Natural killer cell treated with Interleukin-12 subunit alpha and Interleukin-12 subunit beta and Interleukin-15 and Interleukin-18, amount 100 ng/mL, for 72 hours (primary cell): ENCODE measurements around the gene CHEK1. TPM values are rescaled to one million over a fixed set of nuclear protein-coding genes. Genes with fewer than 3 reads are reported as not detected.

Source experiments
- ATAC-seq, 2 donors: fragments of 150-1000 bp; cut with Tn5 transposase in 1 of 2; sonication (Bioruptor Pico), chemical (Tn5 transposase) in 1 of 2; 2 replicates each; pipeline ENCODE4 v1.10.0; 2021
- DNase-seq: peaks from one replicate; pipeline ENCODE4 v3.0.0; 2022; ENCODE audit warnings: low spot score
- H3K27ac Mint-ChIP-seq, 2 donors: 1 replicate in 1 of 2; 2 replicates in 1 of 2; pipeline ENCODE4 v1.8.0; 2022; ENCODE audit warnings: mixed read lengths in 2 of 2, mild to moderate bottlenecking in 1 of 2, moderate library complexity in 1 of 2
- H3K27me3 Mint-ChIP-seq, 2 donors: 1 replicate in 1 of 2; 2 replicates in 1 of 2; pipeline ENCODE4 v1.8.0; 2022; ENCODE audit warnings: mixed read lengths in 2 of 2
- H3K36me3 Mint-ChIP-seq: one replicate; pipeline ENCODE4 v1.8.0; 2022; ENCODE audit warnings: mixed read lengths
- H3K4me1 Mint-ChIP-seq, 2 donors: 1 replicate in 1 of 2; 2 replicates in 1 of 2; pipeline ENCODE4 v1.8.0; 2022; ENCODE audit warnings: low read depth in 2 of 2, mixed read lengths in 2 of 2, mild to moderate bottlenecking in 1 of 2
- H3K4me3 Mint-ChIP-seq: one replicate; pipeline ENCODE4 v1.8.0; 2022; ENCODE audit warnings: mixed read lengths
- H3K9me3 Mint-ChIP-seq: 2 replicates; pipeline ENCODE4 v1.8.0; 2022; ENCODE audit warnings: mixed read lengths
- total RNA-seq, 2 donors: library from RNA; stranded (reverse); gene quantifications; one replicate each; pipeline ENCODE4 v1.2.3, GENCODE V29; 2022

The CHEK1 gene
- total RNA-seq, 2 donors from 2014 or later, result 74.7 to 111 TPM

DNA sequence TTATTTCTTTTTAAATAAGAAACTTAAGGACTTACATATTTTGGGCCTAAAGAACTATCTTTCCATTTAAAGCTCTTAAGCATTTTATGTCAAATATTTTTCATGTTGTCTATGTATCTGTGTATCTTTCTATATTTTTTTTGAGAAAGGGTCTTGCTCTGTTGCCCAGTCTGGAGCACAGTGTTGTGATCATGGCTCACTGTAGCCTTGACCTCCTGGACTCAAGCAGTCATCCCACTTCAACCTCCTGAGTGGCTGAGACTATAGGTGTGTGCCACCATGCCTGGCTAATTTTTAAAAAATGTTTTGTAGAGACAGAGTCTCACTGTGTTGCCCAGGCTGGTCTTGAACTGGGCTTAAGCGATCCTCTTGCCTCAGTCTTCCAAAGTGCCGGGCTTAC, 24.3 kb upstream of the CHEK1 start:
- Mint-ChIP-seq H3K4me1 (peaks cover 9 to 12% of the 10 kb centered on the region in 2 donors), H3K27ac (no peak overlapping the region), H3K36me3 (peaks cover 43% of the 10 kb centered on the region), H3K27me3 (no peaks in the 10 kb centered on the region), H3K4me3 (no peak overlapping the region), H3K9me3 (no peaks in the 10 kb centered on the region)
- DNase-seq, result no peak
- no peak for ATAC-seq

DNA sequence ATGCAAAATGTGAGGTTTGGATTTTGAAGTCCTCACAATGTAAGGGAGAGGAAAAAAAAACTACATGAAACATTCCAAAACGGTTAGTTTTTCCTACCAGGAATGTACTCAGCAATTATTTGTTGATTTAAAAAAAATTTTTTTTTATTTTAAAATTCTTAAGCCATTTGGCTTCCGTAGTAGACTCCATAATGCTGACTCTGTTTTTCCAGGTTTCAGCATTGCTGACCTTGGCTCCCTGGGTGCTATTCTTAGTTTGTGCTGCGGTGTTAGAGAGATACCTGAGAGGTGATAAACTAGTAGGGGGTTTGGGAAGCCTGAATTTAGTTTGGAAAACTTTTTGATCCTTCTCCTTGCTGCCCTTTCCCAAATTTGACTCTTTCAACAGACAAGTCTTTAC, 21.8 kb upstream of the CHEK1 start:
- peaks cover 42% of the 10 kb centered on the region for H3K36me3 Mint-ChIP-seq
- peaks cover 0 to 9% of the 10 kb centered on the region in 2 donors for H3K4me1 Mint-ChIP-seq
- no peaks in the 10 kb centered on the region for H3K9me3 Mint-ChIP-seq
- no peak overlapping the region for H3K4me3 Mint-ChIP-seq
- ATAC-seq (no peak), DNase-seq (no peak)
- no peak overlapping the region for H3K27ac Mint-ChIP-seq
- H3K27me3 Mint-ChIP-seq, result no peaks in the 10 kb centered on the region

DNA sequence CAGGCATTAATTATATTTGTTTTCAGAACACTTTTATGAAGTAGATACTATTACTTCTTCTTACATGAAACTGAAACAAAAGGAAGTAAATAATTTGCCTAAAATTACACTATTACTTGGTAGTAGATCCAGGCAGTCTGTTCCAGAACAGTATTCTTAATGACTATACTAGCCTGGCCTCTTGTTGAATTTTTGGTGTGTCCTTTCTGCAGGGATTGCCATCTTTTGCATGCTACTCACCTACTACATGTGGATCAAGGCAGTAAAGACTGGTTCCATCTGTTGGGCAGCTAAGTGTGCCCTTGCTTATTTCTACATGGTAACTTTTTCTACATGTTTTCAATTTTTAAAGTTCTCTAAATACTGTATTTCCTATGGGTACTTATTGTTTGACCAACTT, 19.5 kb upstream of the CHEK1 start:
- peaks cover 0 to 8% of the 10 kb centered on the region in 2 donors for H3K4me1 Mint-ChIP-seq
- ATAC-seq, result no peak
- H3K27me3 Mint-ChIP-seq, result no peaks in the 10 kb centered on the region

DNA sequence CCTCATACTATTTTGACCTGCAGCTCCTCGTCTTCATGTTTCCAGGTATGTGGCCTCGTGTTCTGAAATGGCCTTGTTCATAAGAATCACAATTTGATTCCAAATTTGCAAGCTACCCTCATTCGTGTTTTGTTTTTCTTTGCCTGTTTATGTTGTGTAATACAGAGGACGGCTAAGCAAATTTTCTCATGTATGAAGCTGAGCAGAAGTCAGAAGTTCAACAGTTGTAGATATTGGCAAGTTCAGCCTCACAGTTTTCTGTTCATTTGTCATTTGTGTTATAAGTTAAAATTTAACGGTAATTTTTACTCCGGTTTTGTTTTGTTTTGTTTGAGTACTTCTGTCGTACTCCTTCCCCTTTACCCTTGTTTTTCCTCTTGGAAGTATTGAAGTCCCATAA, 15.4 kb upstream of the CHEK1 start:
- ATAC-seq (no peak), DNase-seq (no peak)
- Mint-ChIP-seq H3K36me3 (peaks cover 59% of the 10 kb centered on the region), H3K4me3 (no peak overlapping the region), H3K27ac (no peak overlapping the region), H3K4me1 (peaks cover 6 to 17% of the 10 kb centered on the region in 2 donors), H3K27me3 (no peaks in the 10 kb centered on the region), H3K9me3 (no peaks in the 10 kb centered on the region)

More for the DNA sequence above, 19.5 kb upstream of the CHEK1 start:
- Mint-ChIP-seq H3K36me3 (peaks cover 51% of the 10 kb centered on the region), H3K27ac (no peak overlapping the region), H3K9me3 (no peaks in the 10 kb centered on the region), H3K4me3 (no peak overlapping the region)
- DNase-seq, result no peak

DNA sequence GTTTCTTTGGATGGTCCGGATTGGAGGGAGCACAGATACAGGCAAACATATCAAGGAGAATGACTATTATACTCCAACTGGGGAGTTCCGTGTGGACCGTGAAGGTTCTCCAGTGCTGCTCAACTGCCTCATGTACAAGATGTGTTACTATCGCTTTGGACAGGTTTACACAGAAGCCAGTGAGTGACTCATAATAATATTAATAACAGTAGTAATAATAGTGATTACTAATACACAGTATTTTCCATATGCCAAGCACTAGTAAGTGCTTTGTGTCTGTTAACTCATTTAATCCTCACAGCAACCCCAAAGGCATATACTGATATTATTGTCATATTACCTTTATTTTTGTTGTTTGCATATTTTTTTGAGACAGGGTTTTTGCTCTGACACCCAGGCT, 6.6 kb upstream of the CHEK1 start:
- Mint-ChIP-seq H3K27ac (no peak overlapping the region), H3K27me3 (no peaks in the 10 kb centered on the region), H3K4me3 (no peak overlapping the region), H3K4me1 (no peaks in the 10 kb centered on the region), H3K9me3 (no peaks in the 10 kb centered on the region), H3K36me3 (peaks cover 30% of the 10 kb centered on the region)
- no peak for ATAC-seq
- no peak for DNase-seq

DNA sequence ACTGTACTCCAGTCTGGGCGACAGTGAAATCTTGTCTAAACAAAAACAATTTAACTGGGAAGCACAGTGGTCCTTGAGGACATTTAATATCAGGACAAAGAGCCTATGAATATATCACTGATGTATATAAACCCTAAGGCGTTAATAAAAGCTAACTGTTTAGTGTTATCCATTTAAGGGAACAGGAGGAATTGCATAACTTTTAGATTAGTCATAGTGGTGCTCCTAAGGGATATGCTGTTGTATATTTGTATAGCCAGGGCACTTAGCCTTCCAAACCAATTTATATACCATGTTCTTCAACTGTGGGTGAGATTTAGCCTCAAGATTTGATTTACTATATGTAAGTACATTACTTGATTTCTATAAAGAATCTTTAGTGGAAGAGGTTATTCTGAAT, 3.0 kb upstream of the CHEK1 start:
- H3K27ac Mint-ChIP-seq, result no peak overlapping the region
- no peak for ATAC-seq
- no peak overlapping the region for H3K4me3 Mint-ChIP-seq
- DNase-seq, result no peak
- H3K9me3 Mint-ChIP-seq, result no peaks in the 10 kb centered on the region
- H3K4me1 Mint-ChIP-seq, result peaks cover 17 to 18% of the 10 kb centered on the region in 2 donors
- peaks cover 16% of the 10 kb centered on the region for H3K36me3 Mint-ChIP-seq
- H3K27me3 Mint-ChIP-seq, result no peaks in the 10 kb centered on the region

DNA sequence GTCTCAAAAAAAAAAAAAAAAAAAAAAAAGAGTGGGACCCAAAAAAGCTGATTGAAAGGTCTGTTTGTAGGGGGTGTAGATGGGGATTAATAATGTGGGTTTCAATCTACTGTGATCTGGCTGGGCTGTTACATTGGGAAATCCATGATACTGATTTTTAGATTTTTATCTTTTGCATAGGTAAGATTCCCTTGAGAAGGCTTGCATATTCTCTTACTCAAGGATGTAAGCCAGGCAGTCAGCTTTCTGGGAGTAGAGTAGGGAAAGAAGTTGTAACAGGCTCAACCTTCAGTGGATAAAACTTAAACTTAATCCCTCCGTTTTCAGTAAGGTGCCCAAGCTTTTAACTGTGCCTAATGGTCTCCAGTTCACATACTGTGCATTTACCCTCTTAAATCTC, 1.9 kb upstream of the CHEK1 start:
- peaks cover 23% of the 10 kb centered on the region for H3K36me3 Mint-ChIP-seq

DNA sequence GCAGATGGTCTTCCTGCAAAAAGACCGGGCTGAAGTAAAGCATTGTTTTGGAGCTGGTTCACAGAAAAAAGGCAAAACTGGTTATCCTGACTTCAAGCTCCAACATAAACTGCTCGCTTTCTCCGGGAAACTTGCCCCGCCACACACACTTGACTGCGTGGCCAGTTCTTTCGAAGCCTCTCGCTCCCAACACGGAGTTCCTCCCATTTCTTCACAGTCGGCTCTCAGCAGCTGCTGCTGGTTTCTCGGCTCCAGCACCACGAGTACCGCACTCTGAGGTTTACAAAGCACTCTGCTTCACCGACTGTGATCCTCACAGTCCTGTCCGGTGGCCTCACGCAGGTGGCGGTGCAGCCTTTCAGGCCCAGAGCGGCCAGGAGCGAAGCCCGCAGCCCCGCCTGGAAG, 264 bp downstream of the CHEK1 start:
- DNase-seq, result no peak
- Mint-ChIP-seq H3K36me3 (peaks cover 15% of the 10 kb centered on the region), H3K9me3 (no peaks in the 10 kb centered on the region), H3K27ac (peak overlapping the region; percentile 97), H3K4me3 (peak overlapping the region; percentile 90), H3K27me3 (no peaks in the 10 kb centered on the region), H3K4me1 (peaks cover 23 to 26% of the 10 kb centered on the region in 2 donors)
- no peak for ATAC-seq

More for the DNA sequence above, 1.9 kb upstream of the CHEK1 start:
- ATAC-seq (no peak), DNase-seq (no peak)
- no peaks in the 10 kb centered on the region for H3K9me3 Mint-ChIP-seq
- no peak overlapping the region for H3K27ac Mint-ChIP-seq
- H3K4me1 Mint-ChIP-seq, result peaks cover 23 to 26% of the 10 kb centered on the region in 2 donors
- no peaks in the 10 kb centered on the region for H3K27me3 Mint-ChIP-seq
- H3K4me3 Mint-ChIP-seq, result no peak overlapping the region

DNA sequence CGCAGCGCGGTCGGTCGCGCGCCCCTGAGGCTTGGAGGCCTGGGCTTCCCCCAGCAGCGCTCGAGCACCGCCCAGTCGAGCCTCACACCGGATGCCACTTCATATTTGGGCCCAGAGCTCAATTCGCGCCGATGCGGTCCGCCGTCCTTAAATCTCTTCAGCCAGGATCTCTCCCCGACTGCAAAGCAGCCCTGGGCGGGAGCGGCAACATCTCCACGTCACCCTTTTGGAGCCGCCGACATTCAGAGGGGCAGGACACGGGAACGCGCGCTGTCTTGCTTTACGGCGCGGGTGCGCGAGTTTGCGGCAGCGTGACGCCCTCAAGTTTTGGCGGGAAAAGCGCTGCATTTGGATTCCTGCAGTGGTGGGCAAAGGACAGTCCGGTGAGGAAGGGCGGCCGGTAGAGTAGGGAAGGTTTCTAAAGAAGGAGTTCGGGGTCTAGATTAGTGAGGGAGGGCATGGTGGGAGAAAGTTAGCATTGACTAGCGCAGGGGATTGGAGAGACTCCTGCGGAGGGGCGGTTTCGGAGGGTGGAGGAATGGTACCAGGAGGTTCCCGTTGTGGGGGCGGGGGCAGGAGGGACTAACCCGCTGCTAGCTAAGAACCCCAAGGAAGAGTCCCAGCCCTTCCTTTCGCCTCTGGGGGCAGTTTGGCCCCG, 796 bp downstream of the CHEK1 start:
- H3K27me3 Mint-ChIP-seq, result no peaks in the 10 kb centered on the region
- peak overlapping the region; percentile 90 for H3K4me3 Mint-ChIP-seq
- peak; percentile 97 for ATAC-seq
- peak; percentile 89 for DNase-seq
- H3K9me3 Mint-ChIP-seq, result no peaks in the 10 kb centered on the region
- peaks cover 16% of the 10 kb centered on the region for H3K36me3 Mint-ChIP-seq
- H3K27ac Mint-ChIP-seq, result peak overlapping the region; percentile 97
- peaks cover 23 to 26% of the 10 kb centered on the region in 2 donors for H3K4me1 Mint-ChIP-seq

DNA sequence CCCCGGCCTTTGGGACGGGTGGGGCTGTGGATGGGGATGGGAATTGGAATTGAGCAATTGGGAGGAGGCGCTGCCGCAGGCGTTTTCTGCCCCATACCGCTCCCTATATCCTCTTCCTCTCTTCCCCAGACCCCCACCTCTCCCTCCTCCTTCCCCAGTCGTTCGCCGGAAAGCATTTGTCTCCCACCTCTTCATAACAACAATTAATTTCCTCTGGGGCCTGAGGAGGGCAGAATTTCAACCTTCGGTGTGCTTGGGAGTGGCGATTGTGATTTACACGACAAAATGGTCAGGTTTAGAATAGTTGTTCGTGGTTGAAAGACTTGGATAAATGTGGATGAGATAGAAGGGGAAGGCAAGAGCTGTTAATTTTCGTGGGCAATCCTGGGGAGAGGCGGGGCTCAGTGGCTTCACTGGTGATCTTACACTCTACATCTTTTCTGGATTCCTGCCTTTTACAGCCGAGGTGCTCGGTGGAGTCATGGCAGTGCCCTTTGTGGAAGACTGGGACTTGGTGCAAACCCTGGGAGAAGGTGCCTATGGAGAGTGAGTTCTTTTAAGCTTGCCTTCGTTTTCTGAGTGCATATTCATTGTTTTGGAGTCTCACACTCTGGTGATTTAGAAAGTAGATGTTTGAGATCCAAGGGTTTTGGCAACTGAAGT, 1.5 kb downstream of the CHEK1 start:
- no peaks in the 10 kb centered on the region for H3K9me3 Mint-ChIP-seq
- H3K27me3 Mint-ChIP-seq, result no peaks in the 10 kb centered on the region
- ATAC-seq (peak in 1 of 2 donors; percentile 33), DNase-seq (no peak)
- H3K36me3 Mint-ChIP-seq, result peaks cover 14% of the 10 kb centered on the region
- H3K27ac Mint-ChIP-seq, result peak overlapping the region; percentile 97
- H3K4me3 Mint-ChIP-seq, result peak overlapping the region; percentile 90
- peaks cover 23 to 26% of the 10 kb centered on the region in 2 donors for H3K4me1 Mint-ChIP-seq

DNA sequence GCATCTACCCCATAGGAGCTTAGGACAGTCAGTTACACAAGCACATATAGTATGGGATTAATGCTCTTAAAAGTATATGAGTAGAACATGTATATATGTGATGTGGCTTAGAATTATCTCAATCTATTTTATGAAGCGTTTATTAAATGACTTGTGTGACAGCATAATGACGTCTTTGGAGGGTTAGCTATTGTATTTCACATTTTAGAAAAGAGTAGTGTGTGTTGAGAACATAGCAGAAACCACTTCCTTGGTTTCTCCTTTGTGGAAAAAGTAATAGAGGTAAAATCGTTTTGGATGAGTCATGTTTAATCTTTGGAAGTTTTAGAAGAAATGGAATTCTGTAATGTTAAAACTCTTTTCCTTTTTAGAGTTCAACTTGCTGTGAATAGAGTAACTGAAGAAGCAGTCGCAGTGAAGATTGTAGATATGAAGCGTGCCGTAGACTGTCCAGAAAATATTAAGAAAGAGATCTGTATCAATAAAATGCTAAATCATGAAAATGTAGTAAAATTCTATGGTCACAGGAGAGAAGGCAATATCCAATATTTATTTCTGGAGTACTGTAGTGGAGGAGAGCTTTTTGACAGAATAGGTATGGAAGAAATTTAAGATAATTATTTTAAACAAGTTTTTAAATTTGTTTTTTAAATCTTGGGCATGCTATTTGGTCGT, 2.4 kb downstream of the CHEK1 start:
- DNase-seq (no peak), ATAC-seq (no peak)
- Mint-ChIP-seq H3K36me3 (peaks cover 12% of the 10 kb centered on the region), H3K27ac (peak overlapping the region; percentile 97), H3K4me3 (peak overlapping the region; percentile 90), H3K4me1 (peaks cover 23 to 26% of the 10 kb centered on the region in 2 donors), H3K27me3 (no peaks in the 10 kb centered on the region), H3K9me3 (no peaks in the 10 kb centered on the region)

DNA sequence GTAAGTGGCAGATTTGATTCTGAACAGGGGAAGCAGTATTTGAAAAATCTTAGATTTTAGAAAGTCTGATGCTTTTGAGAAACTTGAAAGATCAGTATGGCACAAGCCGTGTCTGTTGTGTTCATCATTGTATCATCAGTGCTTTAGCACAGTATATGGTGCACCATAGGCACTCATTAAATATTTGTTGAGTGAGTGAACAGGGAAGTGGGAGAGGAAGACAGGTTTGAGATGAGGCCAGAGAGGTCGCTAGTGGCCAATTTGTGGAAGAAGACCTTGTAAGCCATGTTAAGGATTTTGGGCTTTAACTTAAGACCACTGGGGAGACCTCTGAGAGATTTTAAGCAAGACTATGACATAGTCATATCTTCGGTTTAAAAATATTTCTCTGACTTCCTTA, 12.9 kb downstream of the CHEK1 start:
- peaks cover 46% of the 10 kb centered on the region for H3K36me3 Mint-ChIP-seq
- DNase-seq, result no peak
- no peak overlapping the region for H3K27ac Mint-ChIP-seq
- no peaks in the 10 kb centered on the region for H3K9me3 Mint-ChIP-seq
- no peaks in the 10 kb centered on the region for H3K27me3 Mint-ChIP-seq
- H3K4me1 Mint-ChIP-seq, result peaks cover 0 to 4% of the 10 kb centered on the region in 2 donors
- ATAC-seq, result no peak
- no peak overlapping the region for H3K4me3 Mint-ChIP-seq

DNA sequence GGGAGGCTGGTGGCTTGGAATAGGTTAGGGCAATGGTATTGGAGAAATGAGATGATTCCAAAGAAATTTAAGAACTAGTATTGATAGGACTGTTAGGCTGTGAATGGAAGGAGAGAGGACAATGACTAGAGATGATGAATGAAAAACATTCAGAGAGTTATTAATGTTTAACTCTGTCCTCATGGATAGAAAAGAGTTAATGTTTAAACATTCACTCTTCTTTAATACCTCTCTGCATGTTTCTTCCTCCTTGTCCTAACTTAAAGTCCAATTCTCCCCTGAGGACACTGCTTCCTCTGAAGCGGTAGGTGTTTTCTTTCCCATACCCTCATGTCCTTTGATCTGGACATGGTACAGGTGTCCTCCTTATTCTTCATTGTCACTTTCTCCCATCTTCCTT, 13.4 kb downstream of the CHEK1 start:
- Mint-ChIP-seq H3K27ac (no peak overlapping the region), H3K27me3 (no peaks in the 10 kb centered on the region), H3K4me1 (peaks cover 0 to 4% of the 10 kb centered on the region in 2 donors), H3K9me3 (no peaks in the 10 kb centered on the region), H3K36me3 (peaks cover 46% of the 10 kb centered on the region), H3K4me3 (no peak overlapping the region)
- ATAC-seq (no peak), DNase-seq (no peak)

DNA sequence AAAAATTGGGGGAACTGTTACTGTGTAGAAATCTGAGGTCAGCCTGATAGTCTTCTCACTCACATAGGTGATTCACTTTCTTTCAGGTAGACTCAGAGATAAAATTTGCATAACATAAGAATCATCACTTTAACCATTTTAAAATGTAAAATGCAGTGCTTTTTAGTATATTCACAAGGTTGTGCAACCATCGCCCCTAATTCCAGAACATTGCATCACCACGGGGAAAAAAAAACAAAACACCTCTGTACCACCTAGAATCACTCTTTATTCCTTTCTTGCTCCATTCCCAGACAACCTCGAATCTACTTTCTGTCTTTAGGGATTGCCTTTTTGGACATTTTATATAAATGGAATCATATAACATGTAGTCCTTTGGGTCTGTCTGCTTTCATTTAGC, 20.9 kb downstream of the CHEK1 start:
- DNase-seq, result no peak
- no peak overlapping the region for H3K4me3 Mint-ChIP-seq
- H3K27me3 Mint-ChIP-seq, result no peaks in the 10 kb centered on the region
- no peaks in the 10 kb centered on the region for H3K9me3 Mint-ChIP-seq
- H3K4me1 Mint-ChIP-seq, result peaks cover 5 to 7% of the 10 kb centered on the region in 2 donors
- no peak for ATAC-seq
- H3K36me3 Mint-ChIP-seq, result peaks cover 32% of the 10 kb centered on the region
- no peak overlapping the region for H3K27ac Mint-ChIP-seq
